ENCODE results near the gene DND1.

- TF ChIP-seq, protein P1, sequence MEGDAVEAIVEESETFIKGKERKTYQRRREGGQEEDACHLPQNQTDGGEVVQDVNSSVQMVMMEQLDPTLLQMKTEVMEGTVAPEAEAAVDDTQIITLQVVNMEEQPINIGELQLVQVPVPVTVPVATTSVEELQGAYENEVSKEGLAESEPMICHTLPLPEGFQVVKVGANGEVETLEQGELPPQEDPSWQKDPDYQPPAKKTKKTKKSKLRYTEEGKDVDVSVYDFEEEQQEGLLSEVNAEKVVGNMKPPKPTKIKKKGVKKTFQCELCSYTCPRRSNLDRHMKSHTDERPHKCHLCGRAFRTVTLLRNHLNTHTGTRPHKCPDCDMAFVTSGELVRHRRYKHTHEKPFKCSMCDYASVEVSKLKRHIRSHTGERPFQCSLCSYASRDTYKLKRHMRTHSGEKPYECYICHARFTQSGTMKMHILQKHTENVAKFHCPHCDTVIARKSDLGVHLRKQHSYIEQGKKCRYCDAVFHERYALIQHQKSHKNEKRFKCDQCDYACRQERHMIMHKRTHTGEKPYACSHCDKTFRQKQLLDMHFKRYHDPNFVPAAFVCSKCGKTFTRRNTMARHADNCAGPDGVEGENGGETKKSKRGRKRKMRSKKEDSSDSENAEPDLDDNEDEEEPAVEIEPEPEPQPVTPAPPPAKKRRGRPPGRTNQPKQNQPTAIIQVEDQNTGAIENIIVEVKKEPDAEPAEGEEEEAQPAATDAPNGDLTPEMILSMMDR (conservative IDR thresholded peaks at IDR 0.05) = no peak
- TF ChIP-seq ZFX (IDR thresholded peaks at IDR 0.05) = no peak
These were observed 40.3 kb downstream of the DND1 start, which contains the start of gene CD14 for GRCh38 chr5:140633021-140633471.

Data from C4-2B (cell line).